ENCODE results near the gene SMIM8.
A peak's percentile ranks its signal among the peaks of the same experiment; 100 is the strongest.

SMIM8 gene

GRCh38 chr6:87391334-87391733 lies 68.9 kb downstream of the SMIM8 start:
- peak; percentile 56 for DNase-seq (ENCODE audit: low read depth, low spot score)
